GM23338 (cell line): ENCODE measurements around the gene HGS. TPM values are rescaled to one million over a fixed set of nuclear protein-coding genes. Genes with fewer than 3 reads are reported as not detected.

Experiments used
- ATAC-seq: fragments of 200-7000 bp; cut with Tn5 transposase; 3 replicates; pipeline ENCODE4 v1.9.1; 2020
- DNase-seq: peaks from one replicate; pipeline ENCODE4 v3.0.0-alpha.2; 2015; ENCODE audit warnings: low spot score
- H2AFZ ChIP-seq: fragments of 200-600 bp; sonication (generic); 2 replicates; pipeline ENCODE4 v1.8.0; 2016; ENCODE audit warnings: antibody characterized with exemption, mild to moderate bottlenecking, moderate library complexity
- H3F3A ChIP-seq: fragments of 200-600 bp; sonication (generic); replicated peaks from 2 replicates; pipeline ENCODE4 v1.8.0; 2017; ENCODE audit warnings: antibody characterized with exemption, mixed run types, low read depth
- H3K27ac ChIP-seq: fragments of 200-600 bp; sonication (generic); 2 replicates; pipeline ENCODE4 v1.6.1; 2016; ENCODE audit warnings: low read depth
- H3K27me3 ChIP-seq: fragments of 200-600 bp; sonication (generic); 2 replicates; pipeline ENCODE4 v1.8.0; 2016; ENCODE audit warnings: mild to moderate bottlenecking, mixed run types, moderate library complexity; ENCODE audit not compliant: insufficient read depth
- H3K36me3 ChIP-seq: fragments of 200-600 bp; sonication (generic); 2 replicates; pipeline ENCODE4 v1.8.0; 2016; ENCODE audit warnings: mild to moderate bottlenecking; ENCODE audit not compliant: insufficient read depth
- H3K4me1 ChIP-seq: fragments of 200-600 bp; sonication (generic); 2 replicates; pipeline ENCODE4 v1.8.0; 2016; ENCODE audit warnings: mild to moderate bottlenecking, moderate library complexity; ENCODE audit not compliant: insufficient read depth
- H3K4me2 ChIP-seq: fragments of 200-600 bp; sonication (generic); 2 replicates; pipeline ENCODE4 v1.7.1; 2017; ENCODE audit warnings: mixed run types
- H3K4me3 ChIP-seq: fragments of 200-600 bp; sonication (generic); 2 replicates; pipeline ENCODE4 v1.6.1; 2016; ENCODE audit warnings: mixed run types
- H3K79me2 ChIP-seq: fragments of 200-600 bp; sonication (generic); replicated peaks from 2 replicates; pipeline ENCODE4 v1.8.0; 2017; ENCODE audit warnings: mild to moderate bottlenecking; ENCODE audit not compliant: insufficient read depth
- H3K9me2 ChIP-seq: fragments of 200-600 bp; sonication (generic); 2 replicates; pipeline ENCODE4 v1.8.0; 2017; ENCODE audit not compliant: insufficient read depth
- H4K20me1 ChIP-seq: fragments of 200-600 bp; sonication (generic); replicated peaks from 2 replicates; pipeline ENCODE4 v1.8.0; 2017; ENCODE audit warnings: mild to moderate bottlenecking; ENCODE audit not compliant: insufficient read depth
- H3K27ac Mint-ChIP-seq: 2 replicates; pipeline ENCODE4 v1.8.0; 2020; ENCODE audit warnings: inconsistent platforms, mild to moderate bottlenecking, moderate library complexity, mixed read lengths
- H3K27me3 Mint-ChIP-seq: 3 replicates; pipeline ENCODE4 v1.8.0; 2022; ENCODE audit warnings: low read depth, mild to moderate bottlenecking, moderate library complexity, mixed read lengths, inconsistent platforms; ENCODE audit not compliant: insufficient read depth, poor library complexity
- H3K36me3 Mint-ChIP-seq: 3 replicates; pipeline ENCODE4 v1.8.0; 2021; ENCODE audit warnings: low read depth, mild to moderate bottlenecking, inconsistent platforms, moderate library complexity, mixed read lengths
- H3K4me1 Mint-ChIP-seq: 3 replicates; pipeline ENCODE4 v1.8.0; 2020; ENCODE audit warnings: mild to moderate bottlenecking, inconsistent platforms, mixed read lengths
- H3K4me3 Mint-ChIP-seq: 3 replicates; pipeline ENCODE4 v1.8.0; 2021; ENCODE audit warnings: moderate library complexity, mild to moderate bottlenecking, inconsistent platforms, mixed read lengths
- H3K9me3 Mint-ChIP-seq: 3 replicates; pipeline ENCODE4 v1.8.0; 2020; ENCODE audit warnings: moderate library complexity, mild to moderate bottlenecking, inconsistent platforms, mixed read lengths
- CREB1 ChIP-seq: fragments of 250-450 bp; sonication (Bioruptor Pico); IDR thresholded peaks from 2 replicates; pipeline ENCODE4 v1.5.0; 2020; ENCODE audit warnings: low read depth, mild to moderate bottlenecking, moderate library complexity
- EZH2 ChIP-seq: fragments of 200-600 bp; sonication (generic); IDR thresholded peaks from one replicate; pipeline ENCODE4 v1.8.0; 2017; ENCODE audit warnings: antibody characterized with exemption, mild to moderate bottlenecking, low read depth; ENCODE audit not compliant: unreplicated experiment
- EZH2phosphoT487 ChIP-seq: fragments of 200-600 bp; sonication (generic); IDR thresholded peaks from one replicate; pipeline ENCODE4 v1.8.1; 2018; ENCODE audit warnings: antibody characterized with exemption; ENCODE audit not compliant: unreplicated experiment
- JUNB ChIP-seq: IDR thresholded peaks from one replicate; pipeline ENCODE4 v1.6.1; 2016; ENCODE audit warnings: antibody characterized with exemption; ENCODE audit not compliant: unreplicated experiment
- NANOG ChIP-seq: IDR thresholded peaks from 2 replicates; pipeline ENCODE4 v1.6.1; 2016; ENCODE audit warnings: antibody characterized with exemption, borderline replicate concordance
- POLR2AphosphoS5 ChIP-seq: IDR thresholded peaks from 2 replicates; pipeline ENCODE4 v1.6.1; 2016; ENCODE audit warnings: antibody characterized with exemption, low read depth
- STAT1 ChIP-seq: IDR thresholded peaks from one replicate; pipeline ENCODE4 v1.6.1; 2016; ENCODE audit warnings: antibody characterized with exemption; ENCODE audit not compliant: unreplicated experiment
- ZNF114 ChIP-seq: fragments of 250-450 bp; sonication (Bioruptor Pico); IDR thresholded peaks from 2 replicates; pipeline ENCODE4 v1.5.0; 2020; ENCODE audit warnings: mild to moderate bottlenecking, moderate library complexity
- ZNF331 ChIP-seq: fragments of 250-450 bp; sonication (Bioruptor Pico); IDR thresholded peaks from 2 replicates; pipeline ENCODE4 v1.5.0; 2020; ENCODE audit warnings: low read depth, mild to moderate bottlenecking, moderate library complexity
- polyA plus RNA-seq: library from polyadenylated mRNA; unstranded; fragments of >200 nt; fragmentation: Nextera tagmentation; extraction: Ambion mirVana; gene quantifications from 2 replicates; pipeline ENCODE4 v1.2.1, GENCODE V29; 2016
- total RNA-seq: library from RNA; depleted of rRNA; stranded (reverse); fragments of >200 nt; shearing (Covaris generic); gene quantifications from 2 replicates; pipeline ENCODE4 v1.2.3, GENCODE V29; 2014
- TF ChIP-seq, protein P1 (sequence below), 2 experiments: fragments of 200-600 bp in 1 of 2; sonication (generic) in 1 of 2; conservative IDR thresholded peaks; 2 replicates each; pipeline versions ENCODE4 v1.5.1 to v1.6.1; 2016 to 2017; ENCODE audit warnings: antibody characterized with exemption in 2 of 2, low read depth in 2 of 2, mild to moderate bottlenecking in 2 of 2, moderate library complexity in 1 of 2
- TF ChIP-seq, protein P2 (sequence below): IDR thresholded peaks from one replicate; pipeline ENCODE4 v1.6.1; 2018; ENCODE audit warnings: antibody characterized with exemption; ENCODE audit not compliant: unreplicated experiment
- TF ChIP-seq, protein P3 (sequence below): IDR thresholded peaks from 2 replicates; pipeline ENCODE4 v1.6.1; 2016; ENCODE audit warnings: antibody characterized with exemption

Gene HGS
- total and polyA plus RNA-seq, 2 experiments from 2014 or later = 59.0 to 90.2 TPM

GRCh38 chr17:81685108-81685507 lies 1.3 kb downstream of the HGS start (continued):
- TF ChIP-seq, protein P1, sequence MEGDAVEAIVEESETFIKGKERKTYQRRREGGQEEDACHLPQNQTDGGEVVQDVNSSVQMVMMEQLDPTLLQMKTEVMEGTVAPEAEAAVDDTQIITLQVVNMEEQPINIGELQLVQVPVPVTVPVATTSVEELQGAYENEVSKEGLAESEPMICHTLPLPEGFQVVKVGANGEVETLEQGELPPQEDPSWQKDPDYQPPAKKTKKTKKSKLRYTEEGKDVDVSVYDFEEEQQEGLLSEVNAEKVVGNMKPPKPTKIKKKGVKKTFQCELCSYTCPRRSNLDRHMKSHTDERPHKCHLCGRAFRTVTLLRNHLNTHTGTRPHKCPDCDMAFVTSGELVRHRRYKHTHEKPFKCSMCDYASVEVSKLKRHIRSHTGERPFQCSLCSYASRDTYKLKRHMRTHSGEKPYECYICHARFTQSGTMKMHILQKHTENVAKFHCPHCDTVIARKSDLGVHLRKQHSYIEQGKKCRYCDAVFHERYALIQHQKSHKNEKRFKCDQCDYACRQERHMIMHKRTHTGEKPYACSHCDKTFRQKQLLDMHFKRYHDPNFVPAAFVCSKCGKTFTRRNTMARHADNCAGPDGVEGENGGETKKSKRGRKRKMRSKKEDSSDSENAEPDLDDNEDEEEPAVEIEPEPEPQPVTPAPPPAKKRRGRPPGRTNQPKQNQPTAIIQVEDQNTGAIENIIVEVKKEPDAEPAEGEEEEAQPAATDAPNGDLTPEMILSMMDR (conservative IDR thresholded peaks at IDR 0.05; ENCODE audit: low read depth in 2 of 2) = no peak
- no peak for TF ChIP-seq NANOG
- TF ChIP-seq, protein P2, sequence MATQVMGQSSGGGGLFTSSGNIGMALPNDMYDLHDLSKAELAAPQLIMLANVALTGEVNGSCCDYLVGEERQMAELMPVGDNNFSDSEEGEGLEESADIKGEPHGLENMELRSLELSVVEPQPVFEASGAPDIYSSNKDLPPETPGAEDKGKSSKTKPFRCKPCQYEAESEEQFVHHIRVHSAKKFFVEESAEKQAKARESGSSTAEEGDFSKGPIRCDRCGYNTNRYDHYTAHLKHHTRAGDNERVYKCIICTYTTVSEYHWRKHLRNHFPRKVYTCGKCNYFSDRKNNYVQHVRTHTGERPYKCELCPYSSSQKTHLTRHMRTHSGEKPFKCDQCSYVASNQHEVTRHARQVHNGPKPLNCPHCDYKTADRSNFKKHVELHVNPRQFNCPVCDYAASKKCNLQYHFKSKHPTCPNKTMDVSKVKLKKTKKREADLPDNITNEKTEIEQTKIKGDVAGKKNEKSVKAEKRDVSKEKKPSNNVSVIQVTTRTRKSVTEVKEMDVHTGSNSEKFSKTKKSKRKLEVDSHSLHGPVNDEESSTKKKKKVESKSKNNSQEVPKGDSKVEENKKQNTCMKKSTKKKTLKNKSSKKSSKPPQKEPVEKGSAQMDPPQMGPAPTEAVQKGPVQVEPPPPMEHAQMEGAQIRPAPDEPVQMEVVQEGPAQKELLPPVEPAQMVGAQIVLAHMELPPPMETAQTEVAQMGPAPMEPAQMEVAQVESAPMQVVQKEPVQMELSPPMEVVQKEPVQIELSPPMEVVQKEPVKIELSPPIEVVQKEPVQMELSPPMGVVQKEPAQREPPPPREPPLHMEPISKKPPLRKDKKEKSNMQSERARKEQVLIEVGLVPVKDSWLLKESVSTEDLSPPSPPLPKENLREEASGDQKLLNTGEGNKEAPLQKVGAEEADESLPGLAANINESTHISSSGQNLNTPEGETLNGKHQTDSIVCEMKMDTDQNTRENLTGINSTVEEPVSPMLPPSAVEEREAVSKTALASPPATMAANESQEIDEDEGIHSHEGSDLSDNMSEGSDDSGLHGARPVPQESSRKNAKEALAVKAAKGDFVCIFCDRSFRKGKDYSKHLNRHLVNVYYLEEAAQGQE = no peak
- TF ChIP-seq EZH2phosphoT487 = no peak
- TF ChIP-seq ZNF331 (CRISPR knock-in tag) = no peak
- no peak for TF ChIP-seq EZH2
- TF ChIP-seq POLR2AphosphoS5 = no peak
- TF ChIP-seq, protein P3, sequence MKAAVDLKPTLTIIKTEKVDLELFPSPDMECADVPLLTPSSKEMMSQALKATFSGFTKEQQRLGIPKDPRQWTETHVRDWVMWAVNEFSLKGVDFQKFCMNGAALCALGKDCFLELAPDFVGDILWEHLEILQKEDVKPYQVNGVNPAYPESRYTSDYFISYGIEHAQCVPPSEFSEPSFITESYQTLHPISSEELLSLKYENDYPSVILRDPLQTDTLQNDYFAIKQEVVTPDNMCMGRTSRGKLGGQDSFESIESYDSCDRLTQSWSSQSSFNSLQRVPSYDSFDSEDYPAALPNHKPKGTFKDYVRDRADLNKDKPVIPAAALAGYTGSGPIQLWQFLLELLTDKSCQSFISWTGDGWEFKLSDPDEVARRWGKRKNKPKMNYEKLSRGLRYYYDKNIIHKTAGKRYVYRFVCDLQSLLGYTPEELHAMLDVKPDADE = no peak

DNA sequence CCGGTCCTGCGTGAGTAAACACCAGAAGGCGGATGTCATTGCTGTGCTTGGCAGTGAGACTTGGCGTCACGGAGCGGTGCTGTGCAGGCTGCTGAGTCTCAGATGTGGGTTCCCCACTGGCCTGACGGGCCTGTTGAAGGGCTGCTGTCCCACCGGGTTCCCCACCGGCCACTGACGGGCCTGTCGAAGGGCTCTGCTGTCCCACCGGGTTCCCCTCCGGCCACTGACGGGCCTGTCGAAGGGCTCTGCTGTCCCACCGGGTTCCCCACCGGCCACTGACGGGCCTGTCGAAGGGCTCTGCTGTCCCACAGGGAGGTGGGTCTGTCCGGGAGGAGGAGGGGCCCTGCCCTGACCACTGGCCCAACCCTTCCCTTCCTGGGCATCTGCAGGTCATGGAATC lies 2.8 kb downstream of the HGS start:
- peaks cover 8% of the 10 kb centered on the region; the same call in 1 of the 2 replicates for H4K20me1 ChIP-seq
- DNase-seq = no peak
- H3K27ac Mint-ChIP-seq = no peak overlapping the region
- no peak for ATAC-seq
- H3K27ac ChIP-seq = no peak overlapping the region
- peaks cover 18% of the 10 kb centered on the region for H3F3A ChIP-seq
- H3K36me3 ChIP-seq = no peaks in the 10 kb centered on the region
- H3K9me3 Mint-ChIP-seq = no peaks in the 10 kb centered on the region; the same call in 2 of the 3 replicates
- H3K4me3 ChIP-seq = no peak overlapping the region
- peaks cover 6% of the 10 kb centered on the region for H3K4me1 ChIP-seq
- H3K36me3 Mint-ChIP-seq = peaks cover 46% of the 10 kb centered on the region
- no peak overlapping the region for H3K4me2 ChIP-seq
- no peaks in the 10 kb centered on the region for H3K9me2 ChIP-seq
- H3K27me3 Mint-ChIP-seq = peaks cover 18% of the 10 kb centered on the region
- peaks cover 12% of the 10 kb centered on the region for H3K4me1 Mint-ChIP-seq
- H3K27me3 ChIP-seq = no peaks in the 10 kb centered on the region
- no peak overlapping the region for H2AFZ ChIP-seq
- H3K4me3 Mint-ChIP-seq = peak overlapping the region; percentile 17; the same call in 1 of the 3 replicates
- peaks cover 38% of the 10 kb centered on the region for H3K79me2 ChIP-seq
- TF ChIP-seq EZH2 (no peak), NANOG (no peak), POLR2AphosphoS5 (no peak), EZH2phosphoT487 (no peak), CREB1 (CRISPR knock-in tag) (no peak), STAT1 (no peak), ZNF331 (CRISPR knock-in tag) (no peak), ZNF114 (CRISPR knock-in tag) (no peak), JUNB (no peak)
- TF ChIP-seq, protein P1 (conservative IDR thresholded peaks at IDR 0.05; ENCODE audit: low read depth in 2 of 2) = no peak
- TF ChIP-seq, protein P3 = no peak
- TF ChIP-seq, protein P2 = no peak
